ENCODE measurements around the gene UBE2V1.
"Not testable (repeated sequence)": the region's sequence is repeated elsewhere in the genome, so short reads cannot be mapped to it uniquely, and the experiment has no call there.

UBE2V1 gene

DNA sequence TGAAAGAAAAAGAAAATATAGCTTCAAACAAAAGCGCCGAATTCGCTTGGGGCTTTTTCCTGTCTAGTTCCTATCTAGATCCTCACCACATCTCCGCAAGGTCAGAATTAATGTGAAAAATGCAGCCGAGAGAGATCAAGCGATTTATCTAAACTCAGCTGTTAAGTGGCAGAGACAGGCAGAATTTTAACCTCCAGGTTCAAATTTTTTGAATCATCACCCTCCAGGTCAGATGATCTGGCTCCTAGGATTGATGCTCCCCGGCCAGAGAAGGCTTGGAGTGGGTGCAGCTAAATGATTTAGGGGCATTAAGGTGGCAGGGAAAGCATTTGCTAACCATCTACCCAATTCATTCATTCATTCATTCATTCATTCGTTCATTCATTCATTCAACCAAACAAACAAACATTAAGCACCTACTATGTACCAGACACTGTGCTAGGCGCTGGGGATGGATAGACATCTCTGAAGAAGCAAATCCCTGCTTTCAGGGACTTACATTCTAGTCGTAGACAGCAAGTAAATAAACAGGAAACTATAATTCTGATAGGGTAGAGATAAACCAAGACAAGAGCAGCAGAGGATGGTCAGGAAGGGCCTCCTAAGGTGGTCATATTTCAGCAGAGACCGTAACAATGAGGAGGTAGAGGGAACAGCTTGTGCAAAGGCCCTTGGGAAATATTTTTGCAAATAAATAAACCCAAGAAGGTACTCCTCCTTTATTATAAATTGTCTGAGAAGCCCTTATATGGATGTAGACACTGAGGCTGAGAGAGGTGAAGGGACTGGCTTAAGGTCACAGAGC lies 672 bp upstream of the UBE2V1 start:
- no peak for DNase-seq

DNA sequence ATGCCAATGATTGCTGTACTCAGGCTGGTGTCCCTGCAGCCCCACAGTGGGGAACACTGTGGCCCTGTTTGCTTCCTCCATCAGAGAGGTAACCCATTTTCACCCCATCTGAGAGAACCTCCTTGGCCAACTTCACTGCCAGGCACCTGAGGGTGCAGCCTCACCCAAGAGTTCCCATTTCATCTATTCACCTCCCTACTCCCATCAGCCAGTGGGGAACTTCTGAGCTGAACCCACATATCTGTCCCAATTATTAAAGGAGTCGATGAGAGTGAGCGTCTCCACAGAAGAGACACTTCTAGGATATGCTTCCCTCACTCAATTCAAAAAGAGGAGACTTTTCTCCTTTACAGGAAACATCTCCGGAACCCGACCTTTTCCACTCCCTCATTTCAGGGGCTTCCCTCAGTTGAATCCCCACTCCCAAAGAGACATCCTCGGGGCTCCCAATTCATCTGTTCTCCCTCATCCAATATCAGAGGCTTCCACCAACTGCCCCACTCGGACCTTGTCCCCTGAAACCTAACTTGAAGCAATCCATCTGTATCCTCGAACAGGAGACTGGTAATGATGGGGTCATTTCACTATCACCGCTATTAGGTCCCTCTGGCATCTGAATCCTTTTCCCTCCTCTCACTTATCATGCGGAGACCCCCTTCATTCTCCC lies 988 bp downstream of the UBE2V1 start:
- DNase-seq: no peak

DNA sequence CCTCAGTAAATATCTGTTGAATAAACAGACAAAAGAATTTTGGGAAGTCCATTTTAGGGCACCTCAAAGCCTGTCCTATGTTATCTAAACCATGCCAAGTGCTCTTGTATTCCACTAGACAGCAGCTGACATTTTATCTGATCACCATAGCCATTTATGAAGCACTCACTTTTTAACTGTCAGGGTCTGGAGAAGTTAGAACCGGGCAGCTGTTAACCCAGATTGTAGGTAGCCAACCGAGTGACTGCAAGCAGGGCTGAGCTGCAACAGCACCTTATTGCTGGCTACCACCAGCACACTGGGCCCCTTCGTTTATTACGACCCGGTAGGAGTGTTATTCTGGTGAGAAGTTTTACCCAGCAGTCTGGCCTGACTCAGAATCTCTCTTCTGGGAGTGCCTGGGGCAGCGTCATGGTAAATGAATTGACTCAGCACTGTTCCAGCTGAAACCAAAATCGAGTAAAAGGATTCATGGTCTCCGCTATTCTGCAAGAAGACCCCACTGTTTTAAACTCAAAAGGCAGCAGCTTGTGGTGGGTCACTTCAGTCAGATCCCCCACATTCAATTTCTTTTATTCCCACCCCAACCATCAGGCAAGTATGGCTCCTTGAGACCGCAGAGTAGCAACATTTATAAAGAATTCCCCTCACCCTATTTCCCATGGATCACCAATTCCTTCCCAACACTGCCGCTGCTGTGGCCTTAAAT lies 1.7 kb downstream of the UBE2V1 start:
- DNase-seq: peak; percentile 13

DNA sequence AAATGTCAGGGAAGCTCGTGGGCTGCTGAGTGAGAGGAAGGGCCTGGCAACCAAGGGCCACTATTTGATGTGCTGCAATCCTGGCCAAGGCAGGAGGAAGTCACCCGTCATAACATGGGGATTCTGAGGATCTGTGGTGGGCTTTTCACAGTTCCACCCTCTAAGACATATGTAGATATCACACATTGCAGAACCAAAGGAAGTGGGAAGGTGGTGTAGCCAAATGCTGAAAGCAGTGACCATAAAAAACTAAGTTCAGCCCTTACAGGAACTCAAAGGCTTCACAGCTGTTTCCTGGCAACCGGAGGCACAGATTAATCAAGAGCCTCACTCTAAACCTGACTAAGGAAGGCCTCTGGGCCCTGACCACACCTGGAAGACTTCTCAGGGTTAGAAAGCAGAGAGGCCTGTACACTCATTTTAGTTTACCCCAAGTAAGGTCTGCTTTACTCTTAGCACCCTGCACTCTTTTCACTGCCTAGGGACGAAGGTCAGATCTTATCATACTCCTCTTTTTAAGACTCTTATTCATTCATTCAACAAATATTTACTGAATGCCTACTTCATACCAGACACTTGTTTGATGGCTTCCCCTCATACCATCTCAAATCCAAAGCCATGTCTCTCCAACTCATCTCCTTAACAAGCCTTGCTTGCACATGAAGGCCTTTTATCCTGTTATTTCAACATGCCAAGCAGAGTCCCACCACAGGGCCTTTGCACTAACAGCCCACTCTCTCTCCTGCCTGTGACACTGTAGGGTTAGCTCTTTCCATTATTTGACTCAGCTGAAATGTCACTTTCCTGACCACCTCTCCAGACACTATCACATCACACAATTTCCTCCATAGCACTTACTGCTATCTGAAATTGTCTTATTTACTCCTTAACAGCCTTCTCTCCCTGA lies 2.6 kb downstream of the UBE2V1 start:
- DNase-seq: no peak

DNA sequence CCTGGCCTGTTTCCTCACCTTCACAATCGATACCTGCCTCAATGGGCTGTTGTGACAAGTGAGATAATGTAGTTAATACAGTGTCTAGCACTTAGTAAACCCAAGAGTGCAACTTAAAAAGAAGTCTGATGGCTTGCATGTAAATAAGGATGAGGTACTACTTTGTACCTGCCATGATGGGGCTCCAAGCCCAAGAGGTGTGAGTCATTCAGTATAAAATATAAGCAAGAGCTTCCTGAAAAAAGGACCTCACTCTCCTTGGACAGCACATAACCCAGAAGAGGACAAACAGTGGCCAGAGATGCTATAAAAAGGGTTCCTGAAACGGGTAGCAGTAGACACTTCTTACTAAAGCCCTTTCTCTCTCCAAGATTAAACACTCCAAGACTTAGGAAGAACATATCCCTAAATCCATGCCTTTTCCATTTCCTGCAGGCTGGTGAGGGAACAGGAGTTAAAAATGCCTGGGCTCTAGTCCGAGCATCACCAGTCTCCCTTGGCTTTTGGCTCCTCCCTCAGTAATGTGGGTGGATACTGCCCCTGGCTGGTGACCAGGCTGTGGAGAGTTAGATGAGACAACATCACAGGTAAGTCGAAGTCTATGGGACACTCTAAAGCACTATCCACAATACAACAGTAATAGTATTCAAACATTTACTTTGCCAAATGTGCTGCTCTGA lies 4.3 kb downstream of the UBE2V1 start:
- no peak for DNase-seq

DNA sequence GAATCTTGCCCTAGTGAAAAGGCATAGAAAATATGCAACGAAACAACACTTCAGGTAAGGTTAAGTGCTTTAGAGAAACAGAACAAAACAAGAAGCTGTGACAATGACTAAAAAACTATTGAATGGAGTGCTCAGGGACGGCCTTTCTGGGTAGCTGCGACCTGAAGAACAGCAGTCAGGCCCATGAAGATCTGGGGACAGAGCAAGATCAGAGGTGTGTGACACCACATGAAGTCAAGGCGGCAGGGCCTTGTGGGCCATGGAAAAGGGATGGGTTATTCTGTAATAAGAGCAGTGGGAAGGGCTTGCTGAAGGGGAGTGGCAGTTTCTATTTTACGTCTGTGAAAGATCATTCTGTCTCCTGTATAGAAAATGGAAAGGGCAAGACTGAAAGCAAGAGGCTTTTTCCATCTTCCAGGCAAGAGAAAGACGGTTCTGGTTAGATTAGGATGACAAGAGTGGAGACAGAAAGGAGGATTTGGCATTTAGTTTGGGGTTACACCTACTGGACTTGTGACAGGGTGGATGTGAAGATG lies 5.1 kb downstream of the UBE2V1 start:
- DNase-seq: no peak

DNA sequence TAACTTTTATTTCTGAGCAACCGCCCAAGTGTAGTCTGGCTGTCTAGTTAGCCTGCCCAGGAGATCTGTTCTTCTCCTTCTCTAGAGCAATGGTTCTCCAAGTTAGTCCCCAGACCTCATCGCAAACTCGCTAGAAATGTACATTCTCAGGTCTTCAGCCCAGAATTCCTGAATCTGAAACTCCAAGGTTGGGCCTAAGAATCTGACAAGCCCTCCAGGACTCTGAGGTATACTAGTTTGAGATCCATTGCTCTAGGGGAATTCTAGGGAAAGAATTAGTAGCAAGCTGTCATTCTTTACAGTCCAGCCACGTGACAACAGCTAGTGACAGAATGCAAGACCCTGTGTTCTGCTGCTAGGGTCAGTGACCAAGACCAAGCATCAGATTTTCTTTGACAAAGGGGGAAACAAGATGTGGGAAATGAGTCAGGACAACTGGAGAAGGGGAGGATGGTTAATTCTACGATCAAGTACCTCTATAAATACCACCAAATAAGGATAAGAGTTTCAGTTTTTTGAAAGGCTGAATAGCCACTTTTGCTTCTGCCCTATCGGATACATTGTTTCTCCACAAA lies 5.8 kb downstream of the UBE2V1 start:
- no peak for DNase-seq

DNA sequence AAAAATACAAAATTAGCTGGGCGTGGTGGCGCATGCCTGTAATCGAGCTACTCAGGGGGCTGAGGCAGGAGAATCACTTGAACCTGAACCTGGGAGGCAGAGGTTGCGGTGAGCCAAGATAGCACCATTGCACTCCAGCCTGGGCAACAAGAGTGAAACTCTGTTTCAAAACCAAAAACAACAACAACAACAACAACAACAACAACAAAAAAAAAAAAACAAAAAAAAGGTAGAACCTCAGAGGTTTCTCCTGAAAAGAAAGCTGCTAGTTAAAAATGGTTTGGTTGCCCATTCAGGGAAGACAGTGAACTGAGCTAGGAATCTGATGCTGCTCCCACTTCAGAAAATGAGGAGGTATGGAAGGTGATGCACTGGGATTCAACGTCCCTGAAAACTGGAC lies 6.3 kb downstream of the UBE2V1 start:
- not testable (repeated sequence) for DNase-seq

DNA sequence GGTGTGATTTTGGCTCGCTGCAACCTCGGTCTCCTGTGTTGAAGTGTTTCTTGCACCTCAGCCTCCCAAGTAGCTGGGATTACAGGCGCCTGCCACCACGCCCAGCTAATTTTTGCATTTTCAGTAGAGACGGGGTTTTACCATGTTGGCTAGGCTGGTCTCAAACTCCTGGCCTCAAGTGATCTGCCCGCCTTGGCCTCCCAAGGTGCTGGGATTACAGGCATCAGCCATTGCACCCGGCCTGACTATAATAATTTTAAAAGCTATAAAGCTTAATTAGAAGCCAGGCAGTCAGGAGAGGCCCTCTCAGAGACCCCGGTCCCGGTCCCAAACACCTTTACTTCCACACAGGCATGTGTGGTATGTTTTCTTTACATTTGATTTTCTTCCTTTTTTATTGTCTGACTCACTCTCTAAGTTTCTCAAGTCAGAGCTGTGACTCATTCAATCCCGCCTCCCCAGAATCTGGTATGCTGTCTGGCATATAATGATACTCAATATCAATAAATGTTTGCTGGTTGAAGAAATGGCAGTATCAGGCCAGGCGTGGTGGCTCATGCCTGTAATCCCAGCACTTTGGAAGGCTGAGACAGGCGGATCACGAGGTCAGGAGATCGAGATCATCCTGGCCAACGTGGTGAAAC lies 9.4 kb downstream of the UBE2V1 start:
- not testable (repeated sequence) for DNase-seq

DNA sequence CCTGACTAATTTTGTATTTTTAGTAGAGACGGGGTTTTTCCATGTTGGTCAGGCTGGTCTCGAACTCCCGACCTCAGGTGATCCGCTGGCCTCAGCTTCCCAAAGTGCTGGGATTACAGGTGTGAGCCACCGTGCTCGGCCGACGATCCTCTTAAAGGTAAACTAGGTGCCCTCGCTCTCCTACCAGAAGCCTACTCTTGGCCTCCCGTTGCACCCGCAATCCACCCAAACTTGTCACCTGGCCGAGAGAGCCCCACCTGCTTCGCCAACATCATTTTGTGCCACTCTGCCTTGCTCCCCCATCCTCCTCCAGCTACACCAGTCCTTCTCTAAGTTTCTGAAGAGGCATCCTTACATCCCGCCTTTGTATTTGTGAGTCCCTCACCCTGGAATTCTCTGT lies 10.4 kb downstream of the UBE2V1 start:
- DNase-seq: not testable (repeated sequence)

DNA sequence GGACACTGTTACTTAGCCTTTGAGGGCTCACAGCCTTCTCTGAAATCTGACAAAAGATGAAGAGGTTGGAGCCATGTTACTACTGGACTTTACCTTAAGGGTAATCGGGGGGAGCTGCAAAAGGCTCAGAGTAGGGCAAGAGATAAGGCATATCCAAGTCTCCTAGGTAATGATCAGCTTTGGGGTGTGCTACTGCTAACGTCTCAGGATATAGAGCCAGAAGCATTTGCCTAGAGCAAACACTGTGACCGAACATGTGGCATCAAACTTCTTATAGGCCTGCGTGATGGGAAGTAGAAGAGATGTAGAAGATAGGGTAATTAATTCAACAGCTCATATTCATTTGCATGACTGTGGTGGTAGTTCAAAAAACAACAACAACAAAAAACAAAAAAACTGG lies 11.1 kb downstream of the UBE2V1 start:
- no peak for DNase-seq

DNA sequence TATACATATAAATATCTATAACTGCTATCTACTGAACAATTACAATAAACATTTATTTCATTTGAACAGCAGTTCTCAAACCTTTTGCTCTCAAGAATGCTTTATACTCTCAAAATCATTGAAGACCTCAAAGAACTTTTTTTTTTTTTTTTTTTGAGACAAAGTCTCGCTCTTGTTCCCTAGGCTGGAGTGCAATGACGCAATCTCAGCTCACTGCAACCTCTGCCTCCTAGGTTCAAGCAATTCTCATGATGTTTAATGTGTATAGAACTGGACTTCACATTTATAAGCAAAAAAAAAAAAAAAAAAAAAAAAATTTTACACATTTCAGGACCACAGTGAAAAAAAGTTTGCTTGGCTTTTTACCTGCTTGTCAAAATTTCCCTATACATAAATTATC lies 11.7 kb downstream of the UBE2V1 start:
- no peak for DNase-seq

DNA sequence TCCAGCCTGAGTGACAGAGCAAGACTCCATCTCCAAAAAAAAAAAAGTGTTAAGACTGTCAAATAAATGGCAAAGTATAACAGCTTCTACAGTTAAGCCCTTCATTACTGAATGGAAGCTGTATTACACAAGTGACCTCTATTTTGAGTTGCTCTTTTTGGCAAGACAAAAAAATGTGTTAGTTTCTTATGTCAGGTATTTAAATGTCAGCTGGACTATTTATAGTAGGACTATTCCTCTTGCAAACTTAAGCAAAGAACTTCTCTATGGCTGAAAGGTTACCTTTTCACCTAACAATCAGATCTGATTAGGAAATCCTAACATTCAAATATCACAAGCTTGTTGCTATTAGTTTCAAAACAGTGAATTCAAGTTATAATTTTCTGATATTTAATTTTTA lies 12.4 kb downstream of the UBE2V1 start:
- no peak for DNase-seq

DNA sequence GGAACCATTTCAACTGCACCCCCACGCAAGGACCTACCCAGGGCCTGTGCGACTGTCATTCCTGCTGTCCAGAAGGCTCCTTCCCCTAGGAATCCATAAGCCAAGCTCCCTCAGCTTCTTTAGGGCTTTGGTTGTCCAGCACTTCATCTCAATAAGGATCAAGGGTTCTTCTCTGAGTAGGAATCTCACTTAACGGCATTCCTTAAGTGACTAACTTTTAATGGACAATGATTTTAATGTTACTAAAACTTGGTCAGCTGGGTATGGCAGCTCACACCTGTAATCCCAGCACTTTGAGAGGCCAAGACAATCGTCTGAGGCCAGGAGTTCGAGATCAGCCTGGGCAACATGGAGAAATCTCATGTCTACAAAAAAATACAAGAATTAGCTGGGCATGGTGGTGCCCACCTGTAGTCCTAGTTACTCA lies 13.4 kb downstream of the UBE2V1 start:
- DNase-seq: no peak

DNA sequence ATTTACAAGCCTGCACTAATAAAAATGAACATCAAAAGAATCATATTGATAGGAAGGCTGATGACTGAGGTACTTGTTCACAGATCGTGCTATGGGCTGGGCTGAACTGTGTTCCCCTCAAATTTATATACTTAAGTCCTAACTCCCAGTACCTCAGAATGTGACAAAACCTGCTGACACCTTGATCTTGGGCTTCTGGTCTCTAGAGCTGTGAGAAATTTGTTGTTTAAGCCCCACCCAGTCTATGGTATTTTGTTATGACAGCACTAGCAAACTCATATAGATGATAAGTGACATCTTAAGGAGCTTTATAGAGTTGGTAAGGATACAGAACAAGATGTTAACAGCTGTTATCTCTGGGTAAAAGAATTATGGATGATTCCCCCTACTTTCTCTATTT lies 13.8 kb downstream of the UBE2V1 start:
- no peak for DNase-seq

DNA sequence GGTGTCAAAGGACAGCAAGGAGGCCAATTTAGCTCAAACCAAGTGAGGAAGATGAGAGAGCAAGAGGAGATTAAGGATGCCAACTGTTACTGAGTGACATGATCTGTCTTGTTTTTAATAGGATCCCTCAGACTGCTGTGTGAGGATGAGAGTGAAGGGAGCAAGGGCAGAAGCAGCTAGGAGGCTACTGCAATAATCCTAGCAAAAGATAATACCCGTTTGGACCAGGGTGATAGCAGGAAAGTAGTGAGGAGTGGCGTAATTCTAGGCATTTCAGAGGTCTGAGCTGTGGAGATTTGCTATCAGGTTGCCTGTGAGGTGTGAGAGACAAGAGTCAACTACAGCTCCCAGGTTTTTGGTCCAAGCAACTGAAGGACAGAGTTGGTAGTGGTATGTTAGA lies 14.7 kb downstream of the UBE2V1 start:
- no peak for DNase-seq

DNA sequence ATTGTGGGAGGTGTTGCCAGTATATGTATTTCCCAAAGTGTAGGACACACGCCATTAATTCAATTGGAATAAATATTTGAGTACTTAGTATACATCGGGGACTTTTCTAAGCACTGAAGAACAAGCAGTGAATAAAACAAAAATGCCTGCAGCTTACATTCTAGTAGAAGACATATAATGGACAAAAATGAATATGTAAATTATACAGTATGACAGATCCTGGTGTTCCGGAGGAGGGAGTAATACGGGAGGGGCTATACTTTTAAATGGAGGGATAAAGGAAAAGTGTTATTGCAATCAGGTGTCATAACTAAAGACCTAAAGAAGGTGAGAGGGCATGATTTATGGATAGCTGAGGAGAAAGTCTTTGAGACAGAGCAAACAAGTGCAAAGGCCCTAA lies 15.1 kb downstream of the UBE2V1 start:
- no peak for DNase-seq

DNA sequence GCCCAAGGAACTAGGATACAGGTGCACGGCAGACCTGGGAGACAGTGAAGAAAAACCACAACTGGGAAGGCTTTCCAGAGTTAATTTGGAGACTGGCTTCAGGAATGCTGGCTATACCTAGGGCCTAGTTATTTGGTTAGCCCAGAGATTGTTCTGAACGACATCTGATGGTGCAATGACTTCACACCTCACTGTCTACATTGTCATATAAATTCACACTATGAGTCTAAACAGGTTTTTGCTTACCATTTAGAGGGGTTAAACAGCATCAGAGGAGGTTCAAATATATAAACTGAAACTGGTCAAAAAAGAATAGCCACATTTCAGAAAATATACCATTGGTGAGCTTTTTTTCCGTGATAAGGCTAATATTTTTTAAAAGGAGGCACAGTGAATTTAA lies 16.7 kb downstream of the UBE2V1 start:
- no peak for DNase-seq

DNA sequence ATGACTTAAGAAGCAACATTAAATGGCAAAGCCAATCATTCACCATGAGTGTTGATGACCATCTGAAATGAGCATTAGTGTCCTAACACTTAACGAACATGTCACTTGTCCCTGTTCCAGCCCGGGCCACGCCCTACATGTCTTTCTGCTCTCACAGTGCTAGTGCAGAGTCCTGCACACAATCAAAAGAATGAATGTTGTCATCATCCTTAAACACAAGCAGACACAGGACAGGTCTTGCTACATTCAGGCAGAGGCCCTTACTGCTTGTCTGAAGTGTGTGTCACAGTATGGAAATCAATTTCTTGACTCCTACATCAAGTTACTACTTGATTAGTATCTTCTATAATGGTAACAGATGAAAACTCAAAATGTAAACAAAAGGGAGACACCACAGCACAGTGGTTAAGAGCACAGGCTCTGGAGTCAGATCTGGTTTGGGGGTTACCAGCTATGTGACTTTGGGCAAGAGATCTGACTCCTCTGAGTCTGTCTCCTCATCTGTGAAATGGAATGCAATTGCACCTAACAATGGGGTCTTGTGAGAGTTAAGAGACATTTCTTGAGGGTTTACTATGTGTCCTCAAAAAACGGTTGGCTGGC lies 17.4 kb downstream of the UBE2V1 start:
- no peak for DNase-seq

DNA sequence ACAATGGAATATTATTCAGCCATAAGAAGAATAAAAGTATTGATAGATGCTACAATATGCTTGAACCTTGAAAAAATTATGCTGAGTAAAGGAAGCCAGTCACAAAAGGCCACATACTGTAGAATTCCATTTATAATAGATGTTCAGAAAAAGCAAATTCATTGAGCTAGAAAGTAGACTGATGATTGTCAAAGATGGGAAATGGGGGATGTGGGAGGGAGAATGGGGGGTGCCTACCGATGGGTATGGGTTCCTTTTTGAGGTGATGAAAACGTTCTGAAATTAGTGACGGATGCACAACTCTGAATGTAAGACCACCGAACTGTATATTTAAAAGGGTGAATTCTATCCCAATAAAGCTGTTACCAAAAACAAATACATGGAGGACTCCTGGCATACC lies 18.4 kb downstream of the UBE2V1 start:
- DNase-seq: no peak

DNA sequence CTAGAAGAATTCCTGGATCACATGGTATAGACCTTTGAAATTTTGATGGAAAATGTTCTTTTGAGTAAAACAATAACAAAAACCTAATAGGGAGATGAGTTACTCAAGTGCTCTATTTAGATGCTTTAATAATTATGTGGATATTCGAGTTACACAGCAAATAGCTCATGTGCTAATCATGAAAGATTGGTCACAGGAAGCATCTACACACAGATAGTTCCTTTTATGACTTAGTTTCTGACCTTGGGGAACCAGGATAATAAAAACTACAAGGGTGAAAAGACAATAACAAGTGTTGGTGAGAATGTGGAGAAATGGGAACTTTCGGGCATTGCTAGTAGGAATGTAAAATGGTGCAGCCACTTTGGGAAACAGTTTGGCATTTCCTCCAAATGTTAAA lies 19.7 kb downstream of the UBE2V1 start:
- no peak for DNase-seq

Data from activated CD4-positive, alpha-beta T cell treated with anti-CD3 and anti-CD28 coated beads, Interleukin-2, amount 50 U/mL, for 1 hour (primary cell).